Upper lobe of left lung (tissue), 6 donors: ENCODE results near the gene MSMB. TPM values are rescaled to one million over a fixed set of nuclear protein-coding genes. Genes with fewer than 3 reads are reported as not detected.

Source experiments
- ATAC-seq, 2 donors: fragments of 200-7000 bp; cut with Tn5 transposase; one replicate each; pipeline ENCODE4 v1.9.1; 2022; ENCODE audit warnings: mild to moderate bottlenecking in 2 of 2, moderate library complexity in 2 of 2; ENCODE audit not compliant: low FRiP score in 2 of 2
- DNase-seq, 2 donors: peaks; one replicate each; pipeline ENCODE4 v3.0.0-alpha.2; 2019 to 2020
- H3K27ac ChIP-seq, 4 donors: fragments of 200-600 bp; sonication (generic); one replicate each; pipeline ENCODE4 v1.5.1; 2016 to 2019
- H3K27me3 ChIP-seq, 4 donors: fragments of 200-600 bp; sonication (generic); one replicate each; pipeline ENCODE4 v1.5.1; 2017 to 2019
- H3K36me3 ChIP-seq, 4 donors: fragments of 200-600 bp; sonication (generic); one replicate each; pipeline ENCODE4 v1.5.1; 2016 to 2019
- H3K4me1 ChIP-seq, 4 donors: fragments of 200-600 bp; sonication (generic); one replicate each; pipeline ENCODE4 v1.5.1; 2018 to 2019
- H3K4me3 ChIP-seq, 4 donors: fragments of 200-600 bp; sonication (generic); one replicate each; pipeline ENCODE4 v1.5.1; 2017 to 2019; ENCODE audit warnings: mild to moderate bottlenecking in 2 of 4, moderate library complexity in 1 of 4
- H3K9me3 ChIP-seq, 4 donors: fragments of 200-600 bp; sonication (generic); one replicate each; pipeline ENCODE4 v1.5.1; 2018 to 2019
- CTCF ChIP-seq, 6 experiments: fragments of 450-650 bp in 4 of 6; fragments of 200-600 bp in 2 of 6; sonication (generic) in 2 of 6; IDR thresholded peaks; one replicate each; pipeline ENCODE4 v1.5.1; 2016 to 2019; ENCODE audit warnings: antibody characterized with exemption in 6 of 6
- EP300 ChIP-seq, 4 donors: sonication (generic); formaldehyde crosslinking; IDR thresholded peaks; one replicate each; pipeline ENCODE4 v1.5.1; 2017; ENCODE audit warnings: antibody characterized with exemption in 4 of 4, control low read depth in 2 of 4
- POLR2A ChIP-seq, 4 donors: fragments of 450-650 bp; IDR thresholded peaks; one replicate each; pipeline ENCODE4 v1.5.1; 2016 to 2017; ENCODE audit warnings: antibody characterized with exemption in 4 of 4, mild to moderate bottlenecking in 2 of 4
- POLR2AphosphoS5 ChIP-seq, 2 donors: sonication (generic); formaldehyde crosslinking; IDR thresholded peaks; one replicate each; pipeline ENCODE4 v1.5.1; 2017; ENCODE audit warnings: antibody characterized with exemption in 2 of 2
- WGBS, 2 donors: methylation state at CpG; one replicate each; pipeline ENCODE4 v1.1.5; 2017 to 2018; 5-methylcytosine and 5-hydroxymethylcytosine counted together
- total RNA-seq, 6 donors: library from RNA; depleted of rRNA in 4 of 6; stranded (reverse); fragments of >200 nt in 4 of 6; gene quantifications; one replicate each; pipeline versions ENCODE4 v1.1.0 to v1.2.1, GENCODE V29; 2016 to 2021
- donor health status: DM: no; HTN: no; CAD: no; lungs with moderate emphysema.
- donor health status: DM: no; HTN: yes; CAD: no; lungs with severe emphysema.

Gene MSMB
- total RNA-seq, 6 donors from 2014 or later: 7.8 TPM; not detected in 5

DNA sequence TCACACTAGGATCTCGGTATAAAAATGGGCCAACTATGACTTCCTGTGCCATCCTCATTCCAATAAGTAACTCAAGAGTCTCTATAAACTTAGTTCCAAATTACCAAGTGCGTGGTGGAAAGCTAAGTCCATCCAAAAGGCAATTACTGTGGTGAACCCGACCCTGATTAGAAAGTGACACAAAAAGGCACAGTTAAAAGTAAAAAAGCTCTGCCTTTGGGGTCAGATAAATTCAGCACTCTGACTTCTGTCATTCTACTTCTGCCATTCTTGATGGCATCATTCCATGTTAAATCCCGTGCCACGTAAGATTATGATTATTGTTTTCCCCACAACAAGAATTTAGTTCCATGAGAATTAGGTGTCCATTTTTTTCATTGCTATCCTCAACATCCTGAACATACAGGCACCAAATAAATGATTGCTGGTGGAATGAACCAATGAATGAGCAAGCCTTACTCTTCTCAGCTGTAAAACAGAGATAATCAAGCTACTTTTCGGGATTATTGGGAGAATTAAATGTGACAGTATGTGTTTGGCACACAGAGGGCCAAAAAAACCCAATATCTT is 16.5 kb downstream of the MSMB start:
- WGBS, 2 donors: 6 to 13% methylated on average over 6 of the region's 6 CpGs
- Histone ChIP-seq H3K4me1 (peaks cover 54 to 60% (median 55%) of the 10 kb centered on the region in 4 donors), H3K9me3 (no peaks in the 10 kb centered on the region), H3K27ac (peak overlapping the region; percentile 93 to 97 (median 94)), H3K4me3 (peak overlapping the region; percentile 61 to 97 (median 70)), H3K36me3 (no peaks in the 10 kb centered on the region), H3K27me3 (no peaks in the 10 kb centered on the region)
- no peak for DNase-seq
- no peak for TF ChIP-seq POLR2A (IDR thresholded peaks at IDR 0.05)
- no peak for TF ChIP-seq POLR2AphosphoS5 (IDR thresholded peaks at IDR 0.05)
- no peak for TF ChIP-seq CTCF (IDR thresholded peaks at IDR 0.05)
- no peak for TF ChIP-seq EP300 (IDR thresholded peaks at IDR 0.05)
- ATAC-seq: no peak

DNA sequence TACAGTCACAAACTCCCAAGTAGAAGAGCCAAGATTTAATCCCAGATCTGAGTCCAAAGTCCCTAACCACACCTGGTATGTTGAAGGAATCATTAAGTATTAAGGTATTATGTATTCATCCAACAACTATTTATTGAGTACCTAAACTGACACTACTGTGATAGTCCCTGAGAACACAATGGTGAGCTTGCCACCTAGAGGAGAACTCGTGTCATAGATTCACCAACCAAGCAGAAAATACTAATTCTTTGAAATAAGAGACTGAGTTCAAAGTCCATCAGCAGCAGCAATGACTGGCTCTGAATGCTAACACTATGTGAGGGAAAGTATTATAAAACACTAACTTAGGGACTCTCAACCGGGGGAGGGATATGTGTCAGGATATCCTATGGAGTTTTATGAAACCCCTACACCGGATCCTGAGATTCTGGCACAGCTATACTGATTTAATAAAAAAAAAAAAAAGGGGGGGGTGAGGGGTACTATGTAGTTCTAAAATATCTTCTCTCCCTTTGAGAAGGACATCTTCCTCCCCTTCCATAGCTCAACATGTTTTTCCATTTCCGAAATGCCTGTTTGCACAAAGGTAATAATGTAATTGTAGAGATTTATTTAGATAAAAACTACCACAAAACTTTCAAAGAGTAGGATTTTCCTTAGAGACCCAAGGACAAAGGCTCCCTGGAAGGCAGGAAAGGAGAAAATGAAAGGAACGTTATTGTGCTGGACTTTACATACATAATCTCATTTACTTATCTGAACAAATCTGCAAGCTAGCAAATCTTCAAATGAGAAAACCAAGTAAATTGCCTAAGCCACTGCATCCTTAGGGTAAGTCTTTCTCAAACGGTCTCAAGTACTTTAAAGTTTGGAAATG is 17.2 kb downstream of the MSMB start:
- peak overlapping the region in 3 of 4 donors; percentile 93 to 97 (median 95) for H3K27ac ChIP-seq
- no peaks in the 10 kb centered on the region for H3K9me3 ChIP-seq
- TF ChIP-seq POLR2AphosphoS5 (IDR thresholded peaks at IDR 0.05) (no peak), CTCF (IDR thresholded peaks at IDR 0.05) (peak in 5 of 6 experiments; percentile 40 to 73 (median 65))
- H3K27me3 ChIP-seq: no peaks in the 10 kb centered on the region
- H3K4me1 ChIP-seq: peaks cover 57 to 67% (median 60%) of the 10 kb centered on the region in 4 donors
- peak overlapping the region in 2 of 4 donors; percentile 69 to 72 for H3K4me3 ChIP-seq
- 27 to 29% methylated on average over 6 of the region's 6 CpGs for WGBS, 2 donors
- no peaks in the 10 kb centered on the region for H3K36me3 ChIP-seq
- DNase-seq (peak in 1 of 2 donors; percentile 39), ATAC-seq (peak in 1 of 2 donors; percentile 41)

DNA sequence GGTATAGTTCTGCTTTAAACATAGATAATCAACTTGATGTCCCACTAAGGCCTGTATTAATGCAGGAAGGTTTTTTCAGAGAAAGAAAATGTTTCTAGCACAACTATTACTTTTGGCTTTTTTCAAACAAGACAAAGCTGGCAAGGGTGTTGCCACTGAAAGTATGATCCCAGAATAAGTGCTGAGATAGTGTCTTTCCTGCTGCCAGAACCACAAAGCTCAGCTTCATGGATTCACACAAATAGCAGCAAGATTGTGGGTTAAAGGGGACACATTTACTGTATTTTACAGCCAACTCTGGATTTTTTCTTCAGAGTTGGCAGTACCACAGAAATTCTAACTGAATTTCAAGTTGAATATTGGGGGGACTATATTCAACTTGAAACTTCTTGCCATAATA is 20.0 kb downstream of the MSMB start:
- H3K4me3 ChIP-seq: no peak overlapping the region
- no peak overlapping the region for H3K27ac ChIP-seq
- H3K4me1 ChIP-seq: peaks cover 67 to 93% (median 76%) of the 10 kb centered on the region in 4 donors
- H3K36me3 ChIP-seq: no peaks in the 10 kb centered on the region
- no peak for TF ChIP-seq EP300 (IDR thresholded peaks at IDR 0.05)
- no peak for TF ChIP-seq POLR2AphosphoS5 (IDR thresholded peaks at IDR 0.05)
- no peak for TF ChIP-seq CTCF (IDR thresholded peaks at IDR 0.05)
- TF ChIP-seq POLR2A (IDR thresholded peaks at IDR 0.05): no peak
- DNase-seq: no peak
- H3K9me3 ChIP-seq: no peaks in the 10 kb centered on the region
- no peak for ATAC-seq
- no peaks in the 10 kb centered on the region for H3K27me3 ChIP-seq

DNA sequence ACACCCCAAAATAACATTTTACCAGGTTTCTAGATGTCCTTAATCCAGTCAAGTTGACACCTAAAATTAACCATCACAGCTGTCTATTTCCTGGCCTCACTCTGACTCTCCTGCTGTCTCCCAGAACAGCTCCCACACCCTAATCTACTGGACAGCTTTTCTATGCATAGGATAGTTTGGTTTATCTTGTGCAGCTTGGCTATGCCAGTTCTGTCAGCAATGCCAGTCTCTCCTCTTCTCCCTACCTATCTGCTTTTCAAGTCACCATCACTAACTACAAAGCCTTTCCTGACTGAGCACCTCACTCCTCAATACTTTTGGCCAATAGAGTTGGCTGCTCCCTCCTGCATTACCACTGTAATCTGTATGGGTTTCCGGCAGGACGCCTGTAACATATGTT is 20.7 kb downstream of the MSMB start:
- no peak for TF ChIP-seq POLR2A (IDR thresholded peaks at IDR 0.05)
- TF ChIP-seq POLR2AphosphoS5 (IDR thresholded peaks at IDR 0.05): no peak
- no peak for TF ChIP-seq EP300 (IDR thresholded peaks at IDR 0.05)
- no peak for TF ChIP-seq CTCF (IDR thresholded peaks at IDR 0.05)
- peaks cover 65 to 93% (median 80%) of the 10 kb centered on the region in 4 donors for H3K4me1 ChIP-seq

More for the DNA sequence above, 20.7 kb downstream of the MSMB start:
- WGBS, 2 donors: 94 to 95% methylated on average over 2 of the region's 2 CpGs
- DNase-seq (no peak), ATAC-seq (no peak)
- Histone ChIP-seq H3K27ac (peak overlapping the region in 1 of 4 donors; percentile 14), H3K4me3 (no peak overlapping the region), H3K27me3 (no peaks in the 10 kb centered on the region), H3K36me3 (no peaks in the 10 kb centered on the region), H3K9me3 (no peaks in the 10 kb centered on the region)
